Measurements from ENCODE around the gene SREK1IP1. TPM values are rescaled to one million over a fixed set of nuclear protein-coding genes. Genes with fewer than 3 reads are reported as not detected.

SREK1IP1 gene
- total RNA-seq, 1 donor from 2014 or later: 17.9 TPM

DNA sequence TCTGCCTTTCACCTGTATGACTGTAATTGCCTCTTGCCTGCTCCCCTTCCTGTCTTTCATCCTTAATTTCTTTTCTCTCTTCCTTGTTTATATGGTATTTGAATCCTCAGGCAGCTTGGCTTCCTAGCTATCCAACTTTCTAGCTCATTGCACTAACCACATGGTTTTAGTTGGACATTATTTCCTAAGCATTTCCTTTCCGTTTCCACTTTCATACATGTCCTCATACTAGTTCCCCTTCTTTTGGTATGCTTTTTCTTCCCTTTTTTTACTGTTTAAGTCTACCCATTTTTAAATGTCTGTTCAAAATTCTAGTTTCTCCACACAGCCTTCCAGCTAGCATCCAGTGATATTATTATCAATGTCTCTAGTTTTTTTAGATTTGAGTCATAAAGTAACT, 6.8 kb upstream of the SREK1IP1 start:
- no peaks in the 10 kb centered on the region for H3K27me3 Mint-ChIP-seq (ENCODE audit: unreplicated experiment)
- no peak overlapping the region for H3K4me3 Mint-ChIP-seq (ENCODE audit: unreplicated experiment)
- peaks cover 3% of the 10 kb centered on the region for H3K4me1 Mint-ChIP-seq (ENCODE audit: unreplicated experiment)
- H3K27ac Mint-ChIP-seq (ENCODE audit: unreplicated experiment): no peak overlapping the region
- H3K36me3 Mint-ChIP-seq (ENCODE audit: unreplicated experiment): peaks cover 9% of the 10 kb centered on the region
- H3K9me3 Mint-ChIP-seq (ENCODE audit: unreplicated experiment): no peaks in the 10 kb centered on the region
- TF ChIP-seq, protein P1, sequence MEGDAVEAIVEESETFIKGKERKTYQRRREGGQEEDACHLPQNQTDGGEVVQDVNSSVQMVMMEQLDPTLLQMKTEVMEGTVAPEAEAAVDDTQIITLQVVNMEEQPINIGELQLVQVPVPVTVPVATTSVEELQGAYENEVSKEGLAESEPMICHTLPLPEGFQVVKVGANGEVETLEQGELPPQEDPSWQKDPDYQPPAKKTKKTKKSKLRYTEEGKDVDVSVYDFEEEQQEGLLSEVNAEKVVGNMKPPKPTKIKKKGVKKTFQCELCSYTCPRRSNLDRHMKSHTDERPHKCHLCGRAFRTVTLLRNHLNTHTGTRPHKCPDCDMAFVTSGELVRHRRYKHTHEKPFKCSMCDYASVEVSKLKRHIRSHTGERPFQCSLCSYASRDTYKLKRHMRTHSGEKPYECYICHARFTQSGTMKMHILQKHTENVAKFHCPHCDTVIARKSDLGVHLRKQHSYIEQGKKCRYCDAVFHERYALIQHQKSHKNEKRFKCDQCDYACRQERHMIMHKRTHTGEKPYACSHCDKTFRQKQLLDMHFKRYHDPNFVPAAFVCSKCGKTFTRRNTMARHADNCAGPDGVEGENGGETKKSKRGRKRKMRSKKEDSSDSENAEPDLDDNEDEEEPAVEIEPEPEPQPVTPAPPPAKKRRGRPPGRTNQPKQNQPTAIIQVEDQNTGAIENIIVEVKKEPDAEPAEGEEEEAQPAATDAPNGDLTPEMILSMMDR (IDR thresholded peaks at IDR 0.05): no peak
- DNase-seq (ENCODE audit: extremely low spot score, unreplicated experiment): no peak

DNA sequence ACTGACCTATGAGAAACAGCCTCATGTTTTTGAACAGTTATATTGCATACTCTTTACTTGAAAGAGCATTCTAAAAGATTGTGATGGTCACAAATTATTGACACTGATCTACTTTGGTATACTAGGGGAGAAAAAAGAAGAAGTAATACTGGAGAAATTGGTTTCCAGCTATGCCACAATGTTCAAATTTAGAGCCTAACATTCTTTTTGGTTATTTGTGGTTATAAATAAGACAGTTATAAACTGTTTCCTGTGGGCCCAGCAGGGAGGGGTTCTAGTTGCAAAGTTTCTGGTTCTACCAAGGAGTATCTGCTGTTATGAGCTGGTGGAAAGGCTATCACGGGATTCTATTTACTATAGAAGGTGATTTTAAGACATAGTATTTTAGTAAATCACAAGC, 5.0 kb upstream of the SREK1IP1 start:
- Mint-ChIP-seq H3K4me3 (ENCODE audit: unreplicated experiment) (no peak overlapping the region), H3K9me3 (ENCODE audit: unreplicated experiment) (no peaks in the 10 kb centered on the region), H3K4me1 (ENCODE audit: unreplicated experiment) (peaks cover 14% of the 10 kb centered on the region), H3K27me3 (ENCODE audit: unreplicated experiment) (no peaks in the 10 kb centered on the region), H3K36me3 (ENCODE audit: unreplicated experiment) (peaks cover 9% of the 10 kb centered on the region), H3K27ac (ENCODE audit: unreplicated experiment) (no peak overlapping the region)
- no peak for DNase-seq (ENCODE audit: extremely low spot score, unreplicated experiment)
- TF ChIP-seq, protein P1 (IDR thresholded peaks at IDR 0.05): no peak

DNA sequence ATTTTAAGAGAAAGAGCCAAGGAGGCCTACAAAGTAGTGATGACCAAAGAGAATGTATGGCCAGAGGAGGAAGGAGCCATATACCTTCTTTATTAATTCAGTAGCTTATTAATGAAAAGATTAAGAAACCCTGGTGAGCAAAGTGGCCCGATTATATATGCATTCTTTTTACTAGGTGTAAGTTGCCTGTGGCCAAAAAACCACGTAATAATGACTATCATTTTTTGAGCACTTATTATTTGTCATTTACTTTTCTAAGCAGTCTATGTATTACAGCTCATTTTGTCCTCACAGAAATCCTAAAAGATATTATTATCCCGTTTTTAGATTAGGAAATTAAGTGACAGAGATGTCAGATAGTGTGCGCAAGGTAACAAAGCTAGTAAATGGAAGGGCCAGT, 3.2 kb upstream of the SREK1IP1 start:
- Mint-ChIP-seq H3K4me3 (ENCODE audit: unreplicated experiment) (no peak overlapping the region), H3K36me3 (ENCODE audit: unreplicated experiment) (peaks cover 9% of the 10 kb centered on the region), H3K27me3 (ENCODE audit: unreplicated experiment) (no peaks in the 10 kb centered on the region), H3K9me3 (ENCODE audit: unreplicated experiment) (no peaks in the 10 kb centered on the region), H3K27ac (ENCODE audit: unreplicated experiment) (no peak overlapping the region), H3K4me1 (ENCODE audit: unreplicated experiment) (peaks cover 24% of the 10 kb centered on the region)
- no peak for DNase-seq (ENCODE audit: extremely low spot score, unreplicated experiment)
- TF ChIP-seq, protein P1 (IDR thresholded peaks at IDR 0.05): no peak

DNA sequence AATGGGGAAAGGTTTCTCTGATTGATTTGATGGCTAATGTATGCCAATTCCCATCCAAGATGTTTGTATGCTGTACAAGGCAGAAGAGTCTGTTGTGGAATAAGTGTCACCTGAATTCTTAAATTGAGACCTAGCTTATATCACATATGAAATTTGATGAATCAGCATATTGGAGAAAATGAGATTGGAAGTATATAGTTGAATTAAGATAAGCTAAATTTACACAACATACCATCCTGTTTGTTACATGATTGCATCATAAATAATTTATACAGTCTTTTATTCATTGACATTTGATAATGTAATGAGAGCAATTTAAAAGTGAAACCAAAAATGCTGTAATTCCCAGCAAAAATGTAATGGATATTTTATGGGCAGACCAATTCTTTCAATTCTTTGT, 1.4 kb upstream of the SREK1IP1 start:
- H3K4me1 Mint-ChIP-seq (ENCODE audit: unreplicated experiment): peaks cover 34% of the 10 kb centered on the region
- peaks cover 4% of the 10 kb centered on the region for H3K36me3 Mint-ChIP-seq (ENCODE audit: unreplicated experiment)
- TF ChIP-seq, protein P1 (IDR thresholded peaks at IDR 0.05): no peak
- H3K27ac Mint-ChIP-seq (ENCODE audit: unreplicated experiment): no peak overlapping the region
- H3K27me3 Mint-ChIP-seq (ENCODE audit: unreplicated experiment): no peaks in the 10 kb centered on the region
- DNase-seq (ENCODE audit: extremely low spot score, unreplicated experiment): no peak
- H3K4me3 Mint-ChIP-seq (ENCODE audit: unreplicated experiment): peak overlapping the region; percentile 94
- H3K9me3 Mint-ChIP-seq (ENCODE audit: unreplicated experiment): no peaks in the 10 kb centered on the region

DNA sequence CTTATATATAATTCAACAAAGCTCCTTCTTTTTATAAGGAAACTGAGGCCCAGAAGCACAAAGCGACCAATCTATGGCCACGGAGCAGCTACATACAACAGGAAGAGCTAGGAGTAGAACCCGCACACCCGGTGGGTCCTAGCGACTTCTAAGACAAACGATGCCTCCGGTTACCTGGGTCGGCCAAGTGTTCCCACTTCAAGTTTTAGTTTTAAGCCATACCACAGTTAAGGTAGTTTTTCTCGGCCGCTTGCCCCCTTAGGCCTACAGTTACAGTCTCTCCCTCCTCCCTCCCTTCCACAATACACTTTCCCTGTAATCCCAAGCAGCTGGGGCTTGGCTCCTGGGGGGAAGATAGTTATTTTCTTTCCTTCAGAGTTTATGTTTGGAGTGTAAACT, 533 bp downstream of the SREK1IP1 start:
- peaks cover 34% of the 10 kb centered on the region for H3K4me1 Mint-ChIP-seq (ENCODE audit: unreplicated experiment)
- peak overlapping the region; percentile 98 for H3K27ac Mint-ChIP-seq (ENCODE audit: unreplicated experiment)
- peak overlapping the region; percentile 94 for H3K4me3 Mint-ChIP-seq (ENCODE audit: unreplicated experiment)
- DNase-seq (ENCODE audit: extremely low spot score, unreplicated experiment): no peak
- H3K27me3 Mint-ChIP-seq (ENCODE audit: unreplicated experiment): no peaks in the 10 kb centered on the region
- peaks cover 11% of the 10 kb centered on the region for H3K36me3 Mint-ChIP-seq (ENCODE audit: unreplicated experiment)
- no peaks in the 10 kb centered on the region for H3K9me3 Mint-ChIP-seq (ENCODE audit: unreplicated experiment)
- TF ChIP-seq, protein P1 (IDR thresholded peaks at IDR 0.05): no peak
